Epithelial cell of proximal tubule (primary cell): ENCODE results near the gene SLC7A11. TPM values are rescaled to one million over a fixed set of nuclear protein-coding genes. Genes with fewer than 3 reads are reported as not detected.
"Not testable (repeated sequence)": the region's sequence is repeated elsewhere in the genome, so short reads cannot be mapped to it uniquely, and the experiment has no call there.

Experiments used
- DNase-seq: peaks from one replicate; pipeline ENCODE4 v3.0.0-alpha.2; 2011; ENCODE audit warnings: low read depth
- H3K4me3 ChIP-seq: 2 replicates; pipeline ENCODE4 v1.5.1; 2011; ENCODE audit warnings: low read depth, mild to moderate bottlenecking, low read length
- CTCF ChIP-seq: conservative IDR thresholded peaks from 2 replicates; pipeline ENCODE4 v1.5.1; 2012; ENCODE audit warnings: low read depth, mild to moderate bottlenecking, low read length
- total RNA-seq: library from RNA; depleted of rRNA; stranded (reverse); fragments of >200 nt; gene quantifications from 2 replicates; pipeline ENCODE4 v1.2.3, GENCODE V29; 2015

The SLC7A11 gene
- total RNA-seq, 1 donor from 2014 or later: 3.1 TPM

- DNase-seq: no peak
- no peak for TF ChIP-seq CTCF
Observed at GRCh38 chr4:138238521-138239292, 3.4 kb downstream of the SLC7A11 start.

GRCh38 chr4:138237132-138237531, 5.0 kb downstream of the SLC7A11 start:
- not testable (repeated sequence) for H3K4me3 ChIP-seq, DNase-seq

More at GRCh38 chr4:138238521-138239292, 3.4 kb downstream of the SLC7A11 start:
- no peak overlapping the region for H3K4me3 ChIP-seq

- no peak for TF ChIP-seq CTCF
- H3K4me3 ChIP-seq: no peak overlapping the region
- DNase-seq: no peak
Observed at GRCh38 chr4:138236037-138236436, 6.1 kb downstream of the SLC7A11 start.

GRCh38 chr4:138235419-138235952, 6.7 kb downstream of the SLC7A11 start:
- no peak for TF ChIP-seq CTCF
- no peak overlapping the region for H3K4me3 ChIP-seq

GRCh38 chr4:138234248-138234647, 7.9 kb downstream of the SLC7A11 start:
- no peak for TF ChIP-seq CTCF

More at GRCh38 chr4:138235419-138235952, 6.7 kb downstream of the SLC7A11 start:
- no peak for DNase-seq

GRCh38 chr4:138233313-138234034, 8.7 kb downstream of the SLC7A11 start:
- no peak for DNase-seq

More at GRCh38 chr4:138234248-138234647, 7.9 kb downstream of the SLC7A11 start:
- DNase-seq: no peak
- H3K4me3 ChIP-seq: no peak overlapping the region

More at GRCh38 chr4:138233313-138234034, 8.7 kb downstream of the SLC7A11 start:
- no peak for TF ChIP-seq CTCF
- H3K4me3 ChIP-seq: no peak overlapping the region
